GM19463 (cell line): ENCODE measurements around the gene COX6B1.
"Not testable (repeated sequence)": the region's sequence is repeated elsewhere in the genome, so short reads cannot be mapped to it uniquely, and the experiment has no call there.

Experiments
- ATAC-seq: cut with Tn5 transposase; IDR thresholded peaks from one replicate; pipeline ENCODE4 v1.9.1; 2021; ENCODE audit warnings: mild to moderate bottlenecking, moderate library complexity; ENCODE audit not compliant: unreplicated experiment

Gene COX6B1, protein sequence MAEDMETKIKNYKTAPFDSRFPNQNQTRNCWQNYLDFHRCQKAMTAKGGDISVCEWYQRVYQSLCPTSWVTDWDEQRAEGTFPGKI

GRCh38 chr19:35648017-35648961, at the start of gene COX6B1:
Gene COX6B1 (plus strand): TSS chr19:35648323. CDS start chr19:35651244, 2,921 bp downstream.
- ATAC-seq: peak; percentile 64

DNA sequence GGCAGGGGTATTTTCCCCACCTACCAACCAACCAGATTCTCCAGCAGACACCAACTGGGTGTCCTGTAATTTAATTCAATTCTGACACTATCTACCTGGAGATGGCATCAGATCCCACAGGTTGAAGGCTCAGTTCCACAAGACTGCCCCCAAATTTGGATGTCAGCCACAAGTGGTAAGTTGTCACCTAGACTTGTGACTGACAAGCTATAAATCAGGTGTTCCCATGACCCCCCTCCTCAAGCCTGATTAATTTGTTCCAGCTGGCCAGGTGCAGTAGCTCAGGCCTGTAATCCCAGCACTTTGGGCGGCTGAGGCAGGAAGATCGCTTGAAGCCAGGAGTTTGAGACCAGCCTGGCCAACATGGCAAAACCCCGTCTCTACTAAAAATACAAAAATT, 46.2 kb upstream of the COX6B1 start:
- ATAC-seq: no peak

GRCh38 chr19:35604436-35604835, 43.7 kb upstream of the COX6B1 start:
- not testable (repeated sequence) for ATAC-seq

DNA sequence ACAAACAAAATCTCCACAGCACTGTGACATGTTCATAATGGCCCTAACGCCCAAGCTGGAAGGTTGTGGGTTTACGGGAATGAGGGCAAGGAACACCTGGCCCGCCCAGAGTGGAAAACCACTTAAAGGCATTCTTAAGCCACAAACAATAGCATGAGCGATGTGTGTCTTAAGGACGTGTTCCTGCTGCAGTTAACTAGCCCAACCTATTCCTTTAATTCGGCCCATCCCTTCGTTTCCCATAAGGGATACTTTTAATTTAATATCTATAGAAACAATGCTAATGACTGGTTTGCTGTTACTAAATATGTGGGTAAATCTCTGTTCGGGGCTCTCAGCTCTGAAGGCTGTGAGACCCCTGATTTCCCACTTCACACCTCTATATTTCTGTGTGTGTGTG, 41.0 kb upstream of the COX6B1 start:
- ATAC-seq: not testable (repeated sequence)

DNA sequence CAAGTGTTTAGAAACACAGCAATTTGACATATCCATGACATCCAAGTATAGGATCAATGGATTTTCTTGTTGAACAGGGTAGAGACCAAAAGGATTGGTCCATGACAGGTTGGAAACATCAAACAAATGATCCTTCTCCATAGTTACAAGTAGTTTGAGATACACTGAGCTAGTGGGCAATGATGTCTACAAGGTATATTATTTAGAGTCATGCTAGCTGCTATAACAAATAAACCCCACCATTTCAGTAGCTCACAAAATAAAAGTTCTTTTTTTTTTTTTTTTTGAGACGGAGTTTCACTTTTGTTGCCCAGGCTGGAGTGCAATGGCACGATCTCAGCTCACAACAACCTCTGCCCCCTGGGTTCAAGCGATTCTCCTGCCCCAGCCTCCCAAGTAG, 40.5 kb upstream of the COX6B1 start:
- ATAC-seq: no peak

- ATAC-seq: no peak
Observed at GRCh38 chr19:35608251-35608650, 39.9 kb upstream of the COX6B1 start.

DNA sequence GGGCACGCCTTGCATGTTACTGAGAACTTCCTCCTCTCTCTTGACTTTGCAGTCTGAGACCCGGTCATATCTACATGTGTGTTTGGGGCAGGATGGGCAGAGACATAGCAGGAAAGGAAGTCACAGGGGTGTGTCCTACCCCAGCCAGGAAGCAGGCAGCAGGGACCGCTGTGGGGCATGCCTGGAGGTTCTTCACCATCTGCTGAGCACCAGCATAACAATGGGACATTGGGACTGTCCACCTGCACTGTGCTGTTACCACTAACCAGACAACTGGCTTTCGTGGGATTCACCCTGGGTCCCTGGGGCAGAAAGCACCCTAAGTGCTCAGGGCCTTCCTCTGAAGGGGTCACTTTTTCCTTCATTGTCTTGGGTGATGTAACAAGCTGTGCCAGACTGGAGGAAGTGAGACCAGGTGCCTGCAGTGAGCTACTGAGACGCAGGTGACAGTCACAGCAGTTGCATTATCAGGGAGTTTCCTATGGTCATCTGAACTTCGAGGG, 38.2 kb upstream of the COX6B1 start:
- ATAC-seq: no peak

- peak; percentile 3 for ATAC-seq
Observed at GRCh38 chr19:35612224-35612558, 35.9 kb upstream of the COX6B1 start.

DNA sequence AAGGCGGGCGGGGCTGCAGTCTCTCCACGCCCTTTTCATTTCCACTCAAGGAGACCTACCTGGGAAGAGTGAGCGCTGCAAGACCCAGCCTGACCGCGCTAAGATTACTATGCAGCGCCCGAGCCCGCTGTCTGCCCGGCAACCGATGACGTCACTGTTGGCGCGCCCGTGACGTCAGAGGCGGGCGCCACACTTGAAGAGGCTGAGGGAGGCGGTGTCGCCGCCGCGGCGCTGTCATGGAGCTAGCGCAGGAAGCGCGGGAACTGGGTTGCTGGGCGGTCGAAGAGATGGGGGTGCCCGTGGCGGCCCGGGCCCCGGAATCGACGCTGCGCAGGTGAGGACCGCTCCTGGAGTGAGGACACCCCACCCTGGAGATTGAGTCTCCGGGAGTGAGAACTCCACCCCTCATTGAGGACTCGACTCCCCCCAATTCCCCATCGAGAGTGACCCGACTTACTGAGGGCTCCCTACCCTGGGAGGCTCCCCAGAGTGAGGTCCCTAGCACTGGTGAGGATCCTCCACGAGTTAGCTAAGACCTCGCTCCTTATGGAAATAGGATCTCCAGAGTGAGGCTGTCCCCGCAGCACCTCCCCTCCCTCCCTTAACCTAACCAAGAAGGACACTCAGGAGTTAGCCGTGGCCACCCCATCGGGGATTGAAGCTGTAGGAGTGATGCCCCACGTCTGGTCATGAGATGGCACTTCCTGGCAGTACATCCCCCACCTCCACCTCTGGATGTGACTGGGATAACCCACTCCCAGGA, 35.4 kb upstream of the COX6B1 start, which contains the start of gene HAUS5:
Gene HAUS5 (plus strand): TSS at position 177 of the 763 bp plus-strand sequence. CDS start 60 bp downstream, at position 237.
- ATAC-seq: peak; percentile 83

- no peak for ATAC-seq
Observed at GRCh38 chr19:35613574-35613973, 34.5 kb upstream of the COX6B1 start.

DNA sequence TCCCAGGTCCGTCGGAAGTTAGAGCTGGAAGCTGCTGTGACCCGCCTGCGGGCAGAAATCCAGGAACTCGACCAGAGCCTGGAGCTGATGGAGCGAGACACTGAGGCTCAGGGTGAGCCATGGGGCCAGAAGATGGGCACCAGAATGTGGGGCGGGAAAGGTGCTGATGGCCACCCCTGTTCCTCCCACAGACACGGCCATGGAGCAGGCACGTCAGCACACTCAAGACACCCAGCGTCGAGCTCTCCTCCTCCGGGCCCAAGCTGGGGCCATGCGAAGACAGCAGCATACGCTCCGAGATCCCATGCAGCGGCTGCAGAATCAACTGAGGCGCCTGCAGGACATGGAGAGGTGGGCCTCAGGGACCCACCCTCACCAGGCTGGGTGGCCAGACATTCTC, 33.1 kb upstream of the COX6B1 start:
- ATAC-seq: no peak

- ATAC-seq: no peak
Observed at GRCh38 chr19:35618857-35619256, 29.3 kb upstream of the COX6B1 start.

GRCh38 chr19:35619290-35619923, 28.7 kb upstream of the COX6B1 start:
- ATAC-seq: no peak

DNA sequence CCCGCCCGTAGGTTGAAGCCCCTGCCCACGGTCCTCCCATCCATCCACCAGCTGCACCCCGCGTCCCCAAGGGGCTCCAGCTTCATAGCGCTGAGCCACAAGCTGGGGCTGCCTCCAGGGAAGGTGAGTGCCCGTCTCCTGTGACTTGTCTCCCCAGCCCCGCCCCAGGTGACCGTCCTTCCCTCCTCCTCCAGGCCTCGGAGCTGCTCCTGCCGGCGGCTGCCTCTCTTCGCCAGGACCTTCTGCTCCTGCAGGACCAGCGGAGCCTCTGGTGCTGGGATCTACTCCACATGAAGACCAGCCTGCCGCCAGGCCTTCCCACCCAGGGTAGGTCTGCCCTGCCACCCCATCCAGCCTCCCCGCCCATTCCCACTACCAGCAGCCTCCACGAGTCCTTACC, 28.1 kb upstream of the COX6B1 start:
- ATAC-seq: no peak

DNA sequence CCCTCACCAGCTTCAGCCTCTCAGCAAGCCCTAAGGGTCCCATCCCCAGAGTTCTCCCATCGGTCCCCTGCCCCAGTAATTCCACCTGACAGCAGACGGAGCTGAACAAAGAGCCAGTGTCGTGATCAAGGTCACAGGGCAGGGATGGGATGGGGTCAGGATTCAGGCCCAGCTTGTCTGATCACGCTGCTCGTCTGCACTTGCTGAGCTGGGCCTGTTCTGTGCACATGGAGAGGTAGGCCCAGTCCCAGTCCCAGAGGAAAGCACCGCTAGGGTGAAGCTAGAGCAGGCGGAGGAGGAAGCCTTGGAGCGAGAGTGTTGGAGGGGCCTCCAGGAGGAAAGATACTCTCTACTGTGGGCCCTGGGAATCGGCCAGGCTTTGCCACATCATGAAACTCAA, 26.4 kb upstream of the COX6B1 start:
- ATAC-seq: no peak

GRCh38 chr19:35622750-35623149, 25.4 kb upstream of the COX6B1 start:
- ATAC-seq: no peak

- ATAC-seq: no peak
Observed at GRCh38 chr19:35623327-35624010, 24.7 kb upstream of the COX6B1 start.

DNA sequence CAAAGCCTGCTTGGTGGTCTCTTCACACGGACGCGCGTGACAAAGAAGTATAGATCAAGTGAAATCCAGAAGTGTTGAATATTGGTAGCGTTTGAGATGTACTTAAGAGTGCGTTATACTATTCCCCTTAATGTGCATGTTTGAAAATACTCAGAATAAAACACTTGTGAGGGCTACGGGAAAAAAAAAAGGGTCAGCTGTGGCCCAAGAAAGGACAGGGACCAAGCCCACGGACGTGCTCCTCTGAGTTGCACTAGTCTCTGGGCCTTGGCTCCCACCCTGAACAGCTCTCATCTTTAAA, 19.9 kb upstream of the COX6B1 start:
- no peak for ATAC-seq

- peak; percentile 98 for ATAC-seq
Observed at GRCh38 chr19:35628565-35629331, 19.4 kb upstream of the COX6B1 start, which contains the start of gene RBM42. Gene RBM42 (plus strand): TSS chr19:35629036. CDS start chr19:35629154, 118 bp downstream.

DNA sequence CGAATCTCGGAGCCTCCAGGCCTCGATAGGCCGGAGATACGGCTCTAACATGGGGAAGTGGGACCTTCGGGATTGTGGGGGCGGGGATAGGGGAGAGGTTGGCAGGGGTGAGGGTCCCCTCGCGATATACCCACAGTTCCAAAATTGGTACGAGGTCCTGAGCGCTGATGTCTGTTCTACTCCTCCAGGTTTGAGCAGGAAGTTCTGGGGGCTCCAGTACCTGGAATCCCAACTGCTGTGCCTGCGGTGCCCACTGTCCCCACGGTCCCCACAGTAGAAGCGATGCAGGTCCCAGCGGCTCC, 18.8 kb upstream of the COX6B1 start:
- ATAC-seq: no peak
